GM12878 (cell line): ENCODE measurements around the gene TOX4. TPM values are rescaled to one million over a fixed set of nuclear protein-coding genes. Genes with fewer than 3 reads are reported as not detected.

Experiments used
- ATAC-seq: fragments of 200-7000 bp; cut with Tn5 transposase; 3 replicates; pipeline ENCODE4 v1.9.1; 2020; ENCODE audit warnings: mild to moderate bottlenecking, moderate library complexity
- BruUV-seq: library from RNA; stranded (reverse); fragments of 400-500 nt; replicated peaks from 2 replicates; lab custom pipeline; 2021; lab: Mats Ljungman, UMichigan
- CTCF ChIA-PET: fragments of 300-600 bp; sonication (Branson Sonifier 250); formaldehyde crosslinking; extraction: SDS; loops from one replicate; lab custom pipeline; 2021; ENCODE audit warnings: inconsistent platforms; lab: Yijun Ruan, JAX
- POLR2A ChIA-PET: fragments of 350-600 bp; formaldehyde crosslinking; extraction: SDS; loops from one replicate; lab custom pipeline; 2021; ENCODE audit warnings: inconsistent platforms; lab: Charles Lee
- RAD21 ChIA-PET: fragments of 300-600 bp; sonication (Branson Sonifier 250); formaldehyde crosslinking; loops from one replicate; lab custom pipeline; 2023; ENCODE audit warnings: antibody characterized with exemption; ENCODE audit not compliant: unreplicated experiment; lab: Charles Lee
- SMC1A ChIA-PET: fragments of 300-600 bp; sonication (Branson Sonifier 250); formaldehyde crosslinking; loops from one replicate; lab custom pipeline; 2023; ENCODE audit not compliant: unreplicated experiment, uncharacterized antibody; lab: Charles Lee
- DNase-seq: peaks from one replicate; pipeline ENCODE4 v3.0.0-alpha.2; 2011; ENCODE audit warnings: low read depth, low spot score
- FAIRE-seq: peaks from 3 replicates; lab custom pipeline; 2011; peaks lifted over from hg19 to GRCh38; lab: Jason Lieb, UNC
- H2AFZ ChIP-seq: 2 replicates; pipeline ENCODE4 v1.6.0; 2011; ENCODE audit warnings: low read depth, low read length, control low read depth; ENCODE audit not compliant: control insufficient read depth
- H3K27ac ChIP-seq: 2 replicates; pipeline ENCODE4 v1.5.1; 2011; ENCODE audit warnings: control low read depth; ENCODE audit not compliant: control insufficient read depth, insufficient read depth
- H3K27me3 ChIP-seq, 2 experiments: replicated peaks in 1 of 2; 2 replicates each; pipeline versions ENCODE4 v1.6.0 to v1.6.1; 2011; ENCODE audit warnings: low read length in 1 of 2; ENCODE audit not compliant: control insufficient read depth in 2 of 2, insufficient read depth in 2 of 2
- H3K36me3 ChIP-seq, 2 experiments: 2 replicates each; pipeline ENCODE4 v1.5.1; 2011; ENCODE audit warnings: low read length in 1 of 2; ENCODE audit not compliant: control insufficient read depth in 2 of 2, insufficient read depth in 2 of 2
- H3K4me1 ChIP-seq: 2 replicates; pipeline ENCODE4 v1.6.1; 2011; ENCODE audit warnings: mild to moderate bottlenecking, low read length, moderate library complexity, mixed read lengths; ENCODE audit not compliant: control insufficient read depth, insufficient read depth
- H3K4me2 ChIP-seq: 2 replicates; pipeline ENCODE4 v1.6.0; 2011; ENCODE audit warnings: control low read depth; ENCODE audit not compliant: control insufficient read depth, insufficient read depth
- H3K4me3 ChIP-seq: fragments of 200-600 bp; sonication (generic); 2 replicates; pipeline ENCODE4 v1.5.1; 2016
- H3K79me2 ChIP-seq: 2 replicates; pipeline ENCODE4 v1.6.0; 2011; ENCODE audit warnings: low read length; ENCODE audit not compliant: control insufficient read depth, insufficient read depth
- H3K9ac ChIP-seq: 2 replicates; pipeline ENCODE4 v1.8.0; 2011; ENCODE audit warnings: low read length, control low read depth, mixed read lengths; ENCODE audit not compliant: control insufficient read depth, insufficient read depth
- H3K9me3 ChIP-seq: replicated peaks from 3 replicates; pipeline ENCODE4 v1.5.1; 2011; ENCODE audit warnings: mild to moderate bottlenecking, low read length; ENCODE audit not compliant: control insufficient read depth, insufficient read depth
- H4K20me1 ChIP-seq: 2 replicates; pipeline ENCODE4 v1.6.0; 2011; ENCODE audit not compliant: control insufficient read depth, insufficient read depth
- EGR1 ChIP-seq, 2 experiments: IDR thresholded peaks; 1 replicate in 1 of 2; 2 replicates in 1 of 2; pipeline ENCODE4 v1.6.1; 2011 to 2012; ENCODE audit warnings: low read depth in 2 of 2, low read length in 2 of 2, borderline replicate concordance in 1 of 2, mild to moderate bottlenecking in 1 of 2, moderate library complexity in 1 of 2
- JUNB ChIP-seq: IDR thresholded peaks from 2 replicates; pipeline ENCODE4 v1.6.1; 2016; ENCODE audit warnings: antibody characterized with exemption, mild to moderate bottlenecking
- MTA2 ChIP-seq: fragments of 450-650 bp; IDR thresholded peaks from 2 replicates; pipeline ENCODE4 v1.6.1; 2016; ENCODE audit warnings: low read depth, mild to moderate bottlenecking, moderate library complexity
- RAD51 ChIP-seq: fragments of 450-650 bp; IDR thresholded peaks from 2 replicates; pipeline ENCODE4 v1.6.1; 2016; ENCODE audit warnings: moderate library complexity, mild to moderate bottlenecking, inconsistent platforms
- TBL1XR1 ChIP-seq: IDR thresholded peaks from 2 replicates; pipeline ENCODE4 v1.6.1; 2012; ENCODE audit warnings: low read depth, low read length, improper control_type of control experiment
- WGBS: methylation state at CpG from one replicate; pipeline ENCODE4 v1.1.6; 2016; ENCODE audit warnings: low lambda C conversion rate; ENCODE audit not compliant: insufficient replicate concordance, insufficient coverage; ENCODE audit errors: missing lambda C conversion rate; 5-methylcytosine and 5-hydroxymethylcytosine counted together
- in situ Hi-C: fragments of 300-500 bp; cut with MboI; formaldehyde crosslinking; loops from 9 replicates; pipeline ENCODE4 v1.14.3; 2018; ENCODE audit warnings: mixed read lengths
- intact Hi-C: fragments of 100-400 bp; cut with micrococcal nuclease; formaldehyde crosslinking; loops from one replicate; pipeline ENCODE4 v1.14.2; 2022; ENCODE audit not compliant: unreplicated experiment
- polyA plus RNA-seq, 11 experiments: library from polyadenylated mRNA; depleted of rRNA in 4 of 11; unstranded in 6 of 11; stranded (reverse) in 5 of 11; fragments of >200 nt; fragmentation: Nextera tagmentation in 4 of 11; fragmentation: Illumina TruSeq in 1 of 11; extraction: Ambion mirVana in 4 of 11; extraction: Trizol in 1 of 11; gene quantifications; 1 replicate in 1 of 11; 2 replicates in 10 of 11; pipeline versions ENCODE4 v1.2.1 to v1.2.3, GENCODE V29; 2011 to 2016; ENCODE audit warnings: inconsistent platforms in 2 of 11, missing spikeins in 2 of 11, low read depth in 1 of 11
- total RNA-seq, 4 experiments: library from RNA; depleted of rRNA in 3 of 4; stranded (reverse); fragments of >200 nt in 3 of 4; fragmentation: Illumina TruSeq in 1 of 4; extraction: Trizol in 1 of 4; gene quantifications; 2 replicates each; pipeline versions ENCODE4 v1.2.1 to v1.2.3, GENCODE V29; 2013 to 2021

The TOX4 gene
- total and polyA plus RNA-seq, 10 of the 15 experiments (the other 5 are each of a cell fraction or from before 2014, with no cell fraction given): 18.4 to 113 (median 55.2) TPM

DNA sequence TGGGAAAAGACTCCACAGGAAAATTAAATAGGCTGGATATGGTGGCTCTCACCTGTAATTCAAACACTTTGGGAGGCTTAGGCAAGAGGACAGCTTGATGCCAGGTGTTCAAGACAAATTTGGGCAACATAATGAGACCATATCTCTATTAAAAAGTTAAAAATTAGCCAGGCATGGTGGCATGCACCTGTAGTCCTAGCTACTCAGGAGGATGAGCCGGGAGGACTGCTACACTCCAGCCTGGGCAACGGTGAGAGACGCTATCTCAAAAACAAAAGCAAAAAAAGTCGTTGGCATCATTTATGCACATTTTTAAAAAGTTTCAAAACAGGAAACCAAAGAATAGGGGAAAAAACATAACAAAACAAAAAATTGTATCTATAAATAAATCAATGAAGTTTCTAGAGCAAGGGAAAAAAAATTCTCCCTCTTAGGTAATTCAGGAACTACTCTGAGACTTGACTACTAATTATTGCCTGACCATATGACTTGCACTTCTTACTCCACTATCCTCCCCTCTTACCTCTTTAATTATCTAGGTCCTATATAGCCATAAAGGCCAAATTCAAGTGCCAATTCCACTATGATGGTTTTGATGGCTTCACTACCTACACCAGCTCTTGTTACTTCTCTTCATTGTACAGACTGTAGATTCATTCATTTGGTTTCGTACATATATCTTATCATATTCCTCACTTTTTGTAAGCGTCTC lies 32.6 kb downstream of the TOX4 start:
- Histone ChIP-seq H3K36me3 (peaks cover 0 to 2% of the 10 kb centered on the region in 2 experiments; a peak in 1 of 4 replicates), H4K20me1 (no peaks in the 10 kb centered on the region), H3K4me2 (peak overlapping the region; percentile 96), H3K9me3 (no peaks in the 10 kb centered on the region), H3K9ac (peak overlapping the region; percentile 93), H3K4me3 (peak overlapping the region; percentile 94), H3K27ac (peak overlapping the region; percentile 82; the same call in 1 of the 2 replicates), H3K79me2 (peaks cover 54% of the 10 kb centered on the region), H3K27me3 (no peaks in the 10 kb centered on the region), H3K4me1 (peaks cover 10% of the 10 kb centered on the region), H2AFZ (no peak overlapping the region)
- TF ChIP-seq MTA2 (no peak), EGR1 (IDR thresholded peaks at IDR 0.05; ENCODE audit: borderline replicate concordance in 1 of 2, low read depth in 2 of 2, low read length in 2 of 2) (no peak), JUNB (0 out of 2 replicates have a peak, but pooled peaks have one; percentile 14), TBL1XR1 (no peak), RAD51 (no peak)
- DNase-seq: no peak
- FAIRE-seq: no peak
- CTCF ChIA-PET: interaction anchor here (0.6 to 8.0 kb wide), 6 partner anchors 10 to 73 kb away, joined by 3 to 80 read pairs (median 5); partner anchors contain the start of gene SALL2
- RAD21 ChIA-PET: interaction anchor here (1.1 to 3.7 kb wide), 3 partner anchors 11 to 47 kb away, joined by 4 to 31 read pairs (median 6); no protein-coding TSS in a partner anchor
- SMC1A ChIA-PET: interaction anchor here (0.7 to 8.8 kb wide), 7 partner anchors 10 to 128 kb away, joined by 3 to 48 read pairs (median 3); partner anchors contain the start of gene SALL2
- WGBS: 46% methylated on average over 6 of the region's 6 CpGs
- POLR2A ChIA-PET: interaction anchor here (0.6 to 4.1 kb wide), 4 partner anchors 11 to 239 kb away, joined by 3 to 35 read pairs (median 8); partner anchors contain the start of gene SALL2
- ATAC-seq: no peak
- no TSS peak for BruUV-seq
- intact Hi-C loops: loop anchor here (2.0 kb wide), 1 partner anchor 53 kb away; the partner anchor contains the start of gene CHD8
- in situ Hi-C loops: no loop called here
